CD14-positive monocyte (primary cell): ENCODE data around the gene SLC7A5. TPM values are rescaled to one million over a fixed set of nuclear protein-coding genes. Genes with fewer than 3 reads are reported as not detected.
"Not testable (repeated sequence)": the region's sequence is repeated elsewhere in the genome, so short reads cannot be mapped to it uniquely, and the experiment has no call there.

Experiments
- DNase-seq, 3 donors: peaks; one replicate each; pipeline ENCODE4 v3.0.0-alpha.2; 2011 to 2022
- H2AFZ ChIP-seq: 2 replicates; pipeline ENCODE4 v1.6.0; 2012; ENCODE audit warnings: mild to moderate bottlenecking, low read depth, low read length, inconsistent platforms; ENCODE audit not compliant: insufficient read depth, poor library complexity, severe bottlenecking
- H3K27ac ChIP-seq, 2 donors: 1 replicate in 1 of 2; 2 replicates in 1 of 2; pipeline ENCODE4 v1.5.1; 2012 to 2013; ENCODE audit warnings: low read length in 2 of 2, control low read depth in 1 of 2, inconsistent platforms in 1 of 2, low read depth in 1 of 2, mild to moderate bottlenecking in 1 of 2
- H3K27me3 ChIP-seq, 2 donors: one replicate each; pipeline versions ENCODE4 v1.6.0 to v1.6.1; 2011 to 2013; ENCODE audit warnings: low read length in 2 of 2; ENCODE audit not compliant: control insufficient read depth in 2 of 2, insufficient read depth in 2 of 2
- H3K36me3 ChIP-seq, 2 donors: replicated peaks in 1 of 2; 1 replicate in 1 of 2; 2 replicates in 1 of 2; pipeline versions ENCODE4 v1.5.1 to v1.6.1; 2012 to 2013; ENCODE audit warnings: low read length in 2 of 2, control low read depth in 1 of 2, inconsistent platforms in 1 of 2, mild to moderate bottlenecking in 1 of 2; ENCODE audit not compliant: insufficient read depth in 2 of 2, control insufficient read depth in 1 of 2
- H3K4me1 ChIP-seq, 2 donors: 1 replicate in 1 of 2; 2 replicates in 1 of 2; pipeline versions ENCODE4 v1.5.1 to v1.6.1; 2012 to 2013; ENCODE audit warnings: low read length in 2 of 2, control low read depth in 1 of 2, inconsistent platforms in 1 of 2, mild to moderate bottlenecking in 1 of 2, moderate library complexity in 1 of 2; ENCODE audit not compliant: insufficient read depth in 2 of 2, control insufficient read depth in 1 of 2
- H3K4me2 ChIP-seq: replicated peaks from 2 replicates; pipeline ENCODE3; 2012; ENCODE audit warnings: low read length, moderate library complexity, mild to moderate bottlenecking; ENCODE audit not compliant: poor library complexity, severe bottlenecking; ENCODE audit errors: extremely low read depth
- H3K4me3 ChIP-seq, 3 experiments: fragments of 200-600 bp in 1 of 3; sonication (generic) in 1 of 3; replicated peaks in 1 of 3; 1 replicate in 2 of 3; 2 replicates in 1 of 3; pipeline ENCODE4 v1.5.1; 2011 to 2013; ENCODE audit warnings: low read length in 3 of 3, mild to moderate bottlenecking in 3 of 3, control low read depth in 2 of 3, low read depth in 2 of 3, inconsistent platforms in 1 of 3, moderate library complexity in 1 of 3
- H3K79me2 ChIP-seq: 2 replicates; pipeline ENCODE4 v1.6.0; 2012; ENCODE audit warnings: mild to moderate bottlenecking, control low read depth, inconsistent platforms, low read length, moderate library complexity; ENCODE audit not compliant: insufficient read depth
- H3K9ac ChIP-seq: 2 replicates; pipeline ENCODE4 v1.6.0; 2017; ENCODE audit warnings: low read length, mild to moderate bottlenecking; ENCODE audit not compliant: insufficient read depth, poor library complexity, severe bottlenecking
- H3K9me3 ChIP-seq, 2 donors: replicated peaks in 1 of 2; 1 replicate in 1 of 2; 2 replicates in 1 of 2; pipeline versions ENCODE4 v1.5.1 to v1.6.1; 2012 to 2013; ENCODE audit warnings: low read length in 2 of 2, control low read depth in 1 of 2; ENCODE audit not compliant: control insufficient read depth in 1 of 2, insufficient read depth in 1 of 2
- H4K20me1 ChIP-seq: 2 replicates; pipeline ENCODE4 v1.6.0; 2012; ENCODE audit warnings: mild to moderate bottlenecking, low read length, control low read depth, moderate library complexity; ENCODE audit not compliant: insufficient read depth
- H3K27ac Mint-ChIP-seq, 7 donors: one replicate each; pipeline ENCODE4 v1.8.0; 2020; ENCODE audit warnings: mild to moderate bottlenecking in 7 of 7, mixed read lengths in 7 of 7, moderate library complexity in 6 of 7, inconsistent platforms in 2 of 7
- H3K27me3 Mint-ChIP-seq, 3 donors: one replicate each; pipeline ENCODE4 v1.8.0; 2021 to 2022; ENCODE audit warnings: low read depth in 3 of 3, mild to moderate bottlenecking in 3 of 3, mixed read lengths in 3 of 3, moderate library complexity in 3 of 3, inconsistent platforms in 1 of 3
- H3K36me3 Mint-ChIP-seq, 2 donors: one replicate each; pipeline ENCODE4 v1.8.0; 2020; ENCODE audit warnings: mixed read lengths in 2 of 2, inconsistent platforms in 1 of 2, mild to moderate bottlenecking in 1 of 2
- H3K4me1 Mint-ChIP-seq: one replicate; pipeline ENCODE4 v1.8.0; 2020; ENCODE audit warnings: mild to moderate bottlenecking, mixed read lengths
- H3K4me3 Mint-ChIP-seq, 2 donors: one replicate each; pipeline ENCODE4 v1.8.0; 2020; ENCODE audit warnings: mild to moderate bottlenecking in 2 of 2, mixed read lengths in 2 of 2, moderate library complexity in 1 of 2
- H3K9me3 Mint-ChIP-seq, 7 donors: one replicate each; pipeline ENCODE4 v1.8.0; 2020 to 2022; ENCODE audit warnings: mixed read lengths in 7 of 7, mild to moderate bottlenecking in 6 of 7, moderate library complexity in 6 of 7, inconsistent platforms in 2 of 7
- WGBS: methylation state at CpG from one replicate; pipeline ENCODE4 v1.1.5; 2013; ENCODE audit warnings: missing lambda C conversion rate; ENCODE audit not compliant: insufficient coverage; 5-methylcytosine and 5-hydroxymethylcytosine counted together
- intact Hi-C, 2 donors: fragments of 100-400 bp; cut with micrococcal nuclease; formaldehyde crosslinking; loops; one replicate each; pipeline versions ENCODE4 v1.15.0 to v1.15.1; 2023
- polyA minus RNA-seq: library from RNA; depleted of rRNA, polyadenylated mRNA; stranded (reverse); fragments of >200 nt; gene quantifications from 2 replicates; pipeline ENCODE4 v1.2.3, GENCODE V29; 2012
- polyA plus RNA-seq, 3 donors: library from polyadenylated mRNA; depleted of rRNA in 1 of 3; unstranded in 2 of 3; stranded (reverse) in 1 of 3; fragments of 300-500 nt in 2 of 3; fragments of >200 nt in 1 of 3; fragmentation: Illumina TruSeq in 2 of 3; gene quantifications; 1 replicate in 2 of 3; 2 replicates in 1 of 3; pipeline ENCODE4 v1.2.3, GENCODE V29; 2012 to 2021
- total RNA-seq, 12 experiments: library from RNA in 1 of 12; stranded (reverse) in 1 of 12; fragments of 120-200 nt in 1 of 12; gene quantifications; one replicate each; pipeline ENCODE4 v1.2.4 and lab custom pipeline; 2013 to 2026; ENCODE audit warnings: mixed read lengths in 6 of 12, inconsistent platforms in 1 of 12
- TF ChIP-seq, protein P1 (sequence below): fragments of 200-600 bp; IDR thresholded peaks from one replicate; pipeline ENCODE4 v1.8.0; 2022; ENCODE audit warnings: antibody characterized with exemption, mild to moderate bottlenecking

Gene SLC7A5
- total RNA-seq (2013), result 0.85 TPM
- 1 to 10 TPM in 2 of 3 donors, under 1 TPM in 1; 0.40 to 5.8 (median 1.1) TPM for polyA plus RNA-seq
- polyA minus RNA-seq, result 9.6 and 29.9 TPM in 2 replicates
- total RNA-seq (lab: John Stamatoyannopoulos, UW), result 117 to 504 (median 216) reads per million in 11 experiments

GRCh38 chr16:87869061-87869878 is at the start of gene SLC7A5:
Gene SLC7A5, minus strand, starts transcription at chr16:87869507. Its CDS starts 85 bp downstream, at chr16:87869422.
- H3K79me2 ChIP-seq, H3K27me3 ChIP-seq, H2AFZ ChIP-seq, H3K9me3 ChIP-seq, H3K36me3 Mint-ChIP-seq, H3K27me3 Mint-ChIP-seq, H3K9me3 Mint-ChIP-seq, intact Hi-C loops, H3K36me3 ChIP-seq: not testable (repeated sequence)
- H3K4me2 ChIP-seq, result peak within 1 kb of the TSS; percentile 66
- peak within 1 kb of the TSS in 1 of 2 donors; percentile 77 for H3K27ac ChIP-seq
- DNase-seq, result peak; percentile 72 to 91 (median 74)
- peaks cover 42% of the 10 kb centered on the region for H3K4me1 Mint-ChIP-seq
- H3K9ac ChIP-seq, result peak within 1 kb of the TSS; percentile 74
- H3K4me3 ChIP-seq, result peak within 1 kb of the TSS; percentile 31 to 75 (median 72)
- under 1% methylated on average over 85 of the region's 109 CpGs for WGBS
- peaks cover 36 to 45% of the 10 kb centered on the region in 2 donors for H3K4me1 ChIP-seq
- H3K27ac Mint-ChIP-seq, result peak within 1 kb of the TSS; percentile 30 to 98 (median 92)
- H3K4me3 Mint-ChIP-seq, result peak within 1 kb of the TSS; percentile 93 to 95
- peaks cover 26% of the 10 kb centered on the region for H4K20me1 ChIP-seq

- 93% methylated on average over 13 of the region's 13 CpGs for WGBS
- no peak overlapping the region for H3K4me3 ChIP-seq
- no peaks in the 10 kb centered on the region for H3K79me2 ChIP-seq
- H4K20me1 ChIP-seq, result no peaks in the 10 kb centered on the region
- peaks cover 0 to 4% (median 0%) of the 10 kb centered on the region in 7 donors for H3K9me3 Mint-ChIP-seq
- H3K9ac ChIP-seq, result no peak overlapping the region
- H3K4me2 ChIP-seq, result peak overlapping the region; percentile 26
- no peaks in the 10 kb centered on the region for H3K36me3 Mint-ChIP-seq
- peak overlapping the region in 2 of 7 donors; percentile 54 to 66 for H3K27ac Mint-ChIP-seq
- intact Hi-C loops, result no loop called here
- H3K27ac ChIP-seq, result no peak overlapping the region
- H3K27me3 Mint-ChIP-seq, result peaks cover 4 to 8% (median 7%) of the 10 kb centered on the region in 3 donors
- peaks cover 0 to 7% of the 10 kb centered on the region in 2 donors for H3K4me1 ChIP-seq
- no peaks in the 10 kb centered on the region for H3K36me3 ChIP-seq
- peak overlapping the region; percentile 41 for H2AFZ ChIP-seq
- H3K4me1 Mint-ChIP-seq, result peaks cover 6% of the 10 kb centered on the region
- DNase-seq, result no peak
- H3K27me3 ChIP-seq, result no peaks in the 10 kb centered on the region
- no peak overlapping the region for H3K4me3 Mint-ChIP-seq
- TF ChIP-seq, protein P1, sequence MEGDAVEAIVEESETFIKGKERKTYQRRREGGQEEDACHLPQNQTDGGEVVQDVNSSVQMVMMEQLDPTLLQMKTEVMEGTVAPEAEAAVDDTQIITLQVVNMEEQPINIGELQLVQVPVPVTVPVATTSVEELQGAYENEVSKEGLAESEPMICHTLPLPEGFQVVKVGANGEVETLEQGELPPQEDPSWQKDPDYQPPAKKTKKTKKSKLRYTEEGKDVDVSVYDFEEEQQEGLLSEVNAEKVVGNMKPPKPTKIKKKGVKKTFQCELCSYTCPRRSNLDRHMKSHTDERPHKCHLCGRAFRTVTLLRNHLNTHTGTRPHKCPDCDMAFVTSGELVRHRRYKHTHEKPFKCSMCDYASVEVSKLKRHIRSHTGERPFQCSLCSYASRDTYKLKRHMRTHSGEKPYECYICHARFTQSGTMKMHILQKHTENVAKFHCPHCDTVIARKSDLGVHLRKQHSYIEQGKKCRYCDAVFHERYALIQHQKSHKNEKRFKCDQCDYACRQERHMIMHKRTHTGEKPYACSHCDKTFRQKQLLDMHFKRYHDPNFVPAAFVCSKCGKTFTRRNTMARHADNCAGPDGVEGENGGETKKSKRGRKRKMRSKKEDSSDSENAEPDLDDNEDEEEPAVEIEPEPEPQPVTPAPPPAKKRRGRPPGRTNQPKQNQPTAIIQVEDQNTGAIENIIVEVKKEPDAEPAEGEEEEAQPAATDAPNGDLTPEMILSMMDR, result no peak
- H3K9me3 ChIP-seq, result no peaks in the 10 kb centered on the region
These were observed 49.0 kb upstream of the SLC7A5 start for GRCh38 chr16:87918338-87918737.
